GM12865 (cell line): ENCODE measurements around the gene OLR1.
"Not testable (repeated sequence)": the region's sequence is repeated elsewhere in the genome, so short reads cannot be mapped to it uniquely, and the experiment has no call there.

Experiments
- DNase-seq: peaks from one replicate; pipeline ENCODE4 v3.0.0; 2010; ENCODE audit warnings: low read depth
- H3K4me3 ChIP-seq: 2 replicates; pipeline ENCODE4 v1.5.1; 2011; ENCODE audit warnings: mild to moderate bottlenecking, low read depth, low read length, control low read depth
- CTCF ChIP-seq: IDR thresholded peaks from 2 replicates; pipeline ENCODE4 v1.5.1; 2011; ENCODE audit warnings: low read length, control low read depth, low read depth, inconsistent platforms; ENCODE audit not compliant: insufficient read depth; ENCODE audit errors: missing control alignments

Gene OLR1

GRCh38 chr12:10189653-10190052 is 17.7 kb upstream of the OLR1 start:
- no peak overlapping the region for H3K4me3 ChIP-seq
- DNase-seq: no peak
- no peak for TF ChIP-seq CTCF

- DNase-seq, H3K4me3 ChIP-seq: not testable (repeated sequence)
Observed at GRCh38 chr12:10186958-10187357, 15.0 kb upstream of the OLR1 start.

GRCh38 chr12:10186299-10186698 is 14.4 kb upstream of the OLR1 start:
- no peak for TF ChIP-seq CTCF
- peak; percentile 42 for DNase-seq
- H3K4me3 ChIP-seq: no peak overlapping the region

GRCh38 chr12:10184261-10184843 is 12.4 kb upstream of the OLR1 start:
- no peak for DNase-seq
- TF ChIP-seq CTCF: no peak

GRCh38 chr12:10182354-10183049 is 10.6 kb upstream of the OLR1 start:
- no peak for DNase-seq
- H3K4me3 ChIP-seq: no peak overlapping the region
- no peak for TF ChIP-seq CTCF

More at GRCh38 chr12:10184261-10184843, 12.4 kb upstream of the OLR1 start:
- H3K4me3 ChIP-seq: no peak overlapping the region

- TF ChIP-seq CTCF: no peak
- no peak overlapping the region for H3K4me3 ChIP-seq
- DNase-seq: no peak
Observed at GRCh38 chr12:10179776-10180181, 7.8 kb upstream of the OLR1 start.

GRCh38 chr12:10178821-10179220 is 6.9 kb upstream of the OLR1 start, which contains the start of gene TMEM52B:
Gene TMEM52B, plus strand, starts transcription at chr12:10179032. Its CDS starts 543 bp downstream, at chr12:10179575.
- no peak for DNase-seq
- H3K4me3 ChIP-seq: no peak within 1 kb of the TSS
- TF ChIP-seq CTCF: no peak
